H9 (cell line): ENCODE measurements around the gene IKZF1. TPM values are rescaled to one million over a fixed set of nuclear protein-coding genes. Genes with fewer than 3 reads are reported as not detected.

Experiments used
- DNase-seq: peaks from one replicate; pipeline ENCODE4 v3.0.0-alpha.2; 2017
- H2AFZ ChIP-seq: one replicate; pipeline ENCODE4 v1.6.1; 2013; ENCODE audit warnings: mild to moderate bottlenecking, low read length, control low read depth, moderate library complexity
- H2AK5ac ChIP-seq: 2 replicates; pipeline ENCODE4 v1.6.1; 2013; ENCODE audit warnings: low read length, control low read depth, mixed read lengths; ENCODE audit not compliant: insufficient read length
- H2BK120ac ChIP-seq: one replicate; pipeline ENCODE4 v1.6.1; 2013; ENCODE audit warnings: low read depth, mild to moderate bottlenecking, low read length, control low read depth, inconsistent platforms; ENCODE audit not compliant: poor library complexity, severe bottlenecking
- H2BK12ac ChIP-seq: 2 replicates; pipeline ENCODE4 v1.6.1; 2013; ENCODE audit warnings: low read length, control low read depth, mixed read lengths, low read depth; ENCODE audit not compliant: insufficient read length
- H2BK15ac ChIP-seq: 2 replicates; pipeline ENCODE4 v1.6.1; 2013; ENCODE audit warnings: low read depth, low read length, control low read depth
- H2BK20ac ChIP-seq: one replicate; pipeline ENCODE4 v1.6.1; 2013; ENCODE audit warnings: low read depth, mild to moderate bottlenecking, low read length, control low read depth, inconsistent platforms; ENCODE audit not compliant: poor library complexity, severe bottlenecking
- H2BK5ac ChIP-seq: 2 replicates; pipeline ENCODE4 v1.6.1; 2013; ENCODE audit warnings: low read length, control low read depth, mixed read lengths; ENCODE audit not compliant: insufficient read length
- H3K14ac ChIP-seq: 2 replicates; pipeline ENCODE4 v1.6.1; 2013; ENCODE audit warnings: low read length, control low read depth; ENCODE audit not compliant: insufficient read depth
- H3K18ac ChIP-seq: 2 replicates; pipeline ENCODE4 v1.6.1; 2013; ENCODE audit warnings: low read depth, mild to moderate bottlenecking, mixed read lengths, low read length, control low read depth; ENCODE audit not compliant: insufficient read length
- H3K23ac ChIP-seq: 2 replicates; pipeline ENCODE4 v1.6.1; 2013; ENCODE audit warnings: low read length, control low read depth, mixed read lengths, low read depth; ENCODE audit not compliant: insufficient read length
- H3K23me2 ChIP-seq: 2 replicates; pipeline ENCODE4 v1.6.1; 2013; ENCODE audit warnings: low read depth, mild to moderate bottlenecking, mixed read lengths, low read length, control low read depth; ENCODE audit not compliant: insufficient read length, poor library complexity, severe bottlenecking
- H3K27ac ChIP-seq: 2 replicates; pipeline ENCODE4 v1.5.1; 2013; ENCODE audit warnings: low read length, control low read depth, mixed read lengths, low read depth; ENCODE audit not compliant: insufficient read length
- H3K27me3 ChIP-seq: 2 replicates; pipeline ENCODE4 v1.6.1; 2013; ENCODE audit warnings: low read length, control low read depth, inconsistent platforms; ENCODE audit not compliant: insufficient read depth
- H3K4ac ChIP-seq: 2 replicates; pipeline ENCODE4 v1.6.1; 2013; ENCODE audit warnings: low read depth, mild to moderate bottlenecking, control low read depth, inconsistent platforms, low read length, moderate library complexity
- H3K4me1 ChIP-seq: 2 replicates; pipeline ENCODE4 v1.6.1; 2013; ENCODE audit warnings: low read length, control low read depth, inconsistent platforms; ENCODE audit not compliant: insufficient read depth
- H3K4me2 ChIP-seq: 2 replicates; pipeline ENCODE4 v1.6.1; 2013; ENCODE audit warnings: low read length, control low read depth, mixed read lengths; ENCODE audit not compliant: insufficient read length, insufficient read depth
- H3K56ac ChIP-seq: 2 replicates; pipeline ENCODE4 v1.6.1; 2013; ENCODE audit warnings: low read depth, mild to moderate bottlenecking, mixed read lengths, low read length, control low read depth; ENCODE audit not compliant: insufficient read length
- H3K79me1 ChIP-seq: 2 replicates; pipeline ENCODE4 v1.6.1; 2013; ENCODE audit warnings: low read depth, mild to moderate bottlenecking, moderate library complexity, low read length, control low read depth, inconsistent platforms; ENCODE audit not compliant: insufficient read depth, poor library complexity, severe bottlenecking
- H3K79me2 ChIP-seq: 2 replicates; pipeline ENCODE4 v1.6.1; 2013; ENCODE audit warnings: low read length, control low read depth, inconsistent platforms; ENCODE audit not compliant: insufficient read depth
- H3K9ac ChIP-seq: 2 replicates; pipeline ENCODE4 v1.6.1; 2013; ENCODE audit warnings: low read length, control low read depth, mixed read lengths; ENCODE audit not compliant: insufficient read length; ENCODE audit errors: extremely low read depth
- H3K9me3 ChIP-seq: one replicate; pipeline ENCODE4 v1.6.1; 2013; ENCODE audit warnings: low read depth, low read length, inconsistent platforms; ENCODE audit not compliant: control insufficient read depth
- H3T11ph ChIP-seq: one replicate; pipeline ENCODE4 v1.6.1; 2013; ENCODE audit warnings: mild to moderate bottlenecking, low read length, control low read depth, inconsistent platforms
- H4K20me1 ChIP-seq: one replicate; pipeline ENCODE4 v1.6.1; 2013; ENCODE audit not compliant: control insufficient read depth, insufficient read length, insufficient read depth
- H4K5ac ChIP-seq: 2 replicates; pipeline ENCODE4 v1.6.1; 2013; ENCODE audit warnings: low read depth, mild to moderate bottlenecking, mixed read lengths, low read length, control low read depth; ENCODE audit not compliant: insufficient read length
- H4K8ac ChIP-seq: replicated peaks from 2 replicates; pipeline ENCODE4 v1.6.1; 2013; ENCODE audit warnings: low read length, control low read depth, mixed read lengths, low read depth; ENCODE audit not compliant: insufficient read length
- H4K91ac ChIP-seq: 2 replicates; pipeline ENCODE4 v1.6.1; 2013; ENCODE audit warnings: low read depth, mild to moderate bottlenecking, moderate library complexity, mixed read lengths, low read length, control low read depth; ENCODE audit not compliant: insufficient read length
- H3K27ac Mint-ChIP-seq, 3 experiments: 2 replicates in 2 of 3; 3 replicates in 1 of 3; pipeline ENCODE4 v1.8.0; 2020 to 2021; ENCODE audit warnings: mixed read lengths in 3 of 3, mild to moderate bottlenecking in 1 of 3, moderate library complexity in 1 of 3
- H3K27me3 Mint-ChIP-seq: 2 replicates; pipeline ENCODE4 v1.8.0; 2021; ENCODE audit warnings: low read depth, mild to moderate bottlenecking, moderate library complexity, mixed read lengths
- H3K36me3 Mint-ChIP-seq, 3 experiments: 2 replicates in 2 of 3; 3 replicates in 1 of 3; pipeline ENCODE4 v1.8.0; 2020 to 2021; ENCODE audit warnings: low read depth in 3 of 3, mixed read lengths in 3 of 3; ENCODE audit not compliant: insufficient read depth in 1 of 3
- H3K4me1 Mint-ChIP-seq, 2 experiments: 2 replicates each; pipeline ENCODE4 v1.8.0; 2020; ENCODE audit warnings: mixed read lengths in 2 of 2
- H3K4me3 Mint-ChIP-seq, 2 experiments: 2 replicates in 1 of 2; 3 replicates in 1 of 2; pipeline ENCODE4 v1.8.0; 2020 to 2021; ENCODE audit warnings: mild to moderate bottlenecking in 2 of 2, mixed read lengths in 2 of 2, moderate library complexity in 1 of 2
- H3K9me3 Mint-ChIP-seq, 2 experiments: 2 replicates in 1 of 2; 3 replicates in 1 of 2; pipeline ENCODE4 v1.8.0; 2020; ENCODE audit warnings: mild to moderate bottlenecking in 2 of 2, mixed read lengths in 2 of 2, moderate library complexity in 1 of 2
- WGBS: extraction: QIAGEN DNeasy Blood & Tissue Kit; methylation state at CpG from one replicate; pipeline ENCODE4 v1.1.7; 2013; ENCODE audit warnings: missing lambda C conversion rate, low lambda C conversion rate, mixed read lengths; ENCODE audit not compliant: insufficient read length; ENCODE audit errors: extremely low coverage; 5-methylcytosine and 5-hydroxymethylcytosine counted together
- total RNA-seq: library from RNA; stranded (reverse); gene quantifications from 2 replicates; pipeline ENCODE4 v1.2.1, GENCODE V29; 2021
- TF ChIP-seq, protein P1 (sequence below): fragments of 200-600 bp; sonication (generic); conservative IDR thresholded peaks from 3 replicates; pipeline ENCODE4 v1.8.0; 2021; ENCODE audit warnings: antibody characterized with exemption, mild to moderate bottlenecking

The IKZF1 gene
- total RNA-seq, 1 experiment from 2014 or later = 0.98 TPM

DNA sequence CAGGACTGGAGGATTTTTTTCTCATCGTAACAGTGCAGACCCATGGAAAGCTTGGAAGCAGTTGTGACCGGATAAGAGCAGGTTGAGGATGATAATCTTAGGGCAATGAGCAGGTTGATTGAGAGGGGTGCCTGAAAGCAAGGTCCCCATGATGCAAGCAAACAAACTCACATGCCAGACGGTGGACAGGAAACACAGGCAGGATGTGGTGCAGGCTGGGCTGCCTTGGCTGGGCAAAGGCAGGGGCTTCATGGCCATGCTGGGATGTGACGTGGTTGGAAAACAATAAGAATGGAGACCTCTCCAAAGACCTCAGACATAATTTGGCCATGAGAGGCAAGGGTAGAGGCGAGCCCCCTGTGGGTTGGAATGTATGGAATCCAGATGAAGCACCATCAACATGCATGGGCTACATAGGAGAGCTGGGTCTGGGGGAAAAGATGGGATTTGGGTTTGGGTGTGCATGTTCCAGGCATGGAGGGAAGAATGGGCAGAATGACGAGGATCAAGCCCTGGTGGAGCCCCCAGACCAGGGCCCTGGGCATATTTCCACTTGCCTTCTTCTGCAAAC lies 58.3 kb downstream of the IKZF1 start:
- no peak overlapping the region for H3T11ph ChIP-seq
- Mint-ChIP-seq H3K4me3 (no peak overlapping the region), H3K36me3 (no peaks in the 10 kb centered on the region), H3K4me1 (peaks cover 7 to 8% of the 10 kb centered on the region in 2 experiments; a peak in 2 of 4 replicates), H3K27ac (peak overlapping the region in 1 of 3 experiments; percentile 71; a peak in 1 of 7 replicates), H3K9me3 (no peaks in the 10 kb centered on the region), H3K27me3 (peaks cover 4% of the 10 kb centered on the region)
- H3K23ac ChIP-seq = no peak overlapping the region
- H2AK5ac ChIP-seq = no peak overlapping the region
- no CpG with 5 or more reads among the region's 6 CpGs for WGBS
- no peaks in the 10 kb centered on the region for H3K9me3 ChIP-seq
- H3K79me2 ChIP-seq = no peaks in the 10 kb centered on the region
- H4K91ac ChIP-seq = no peak overlapping the region
- no peak overlapping the region for H4K8ac ChIP-seq
- no peaks in the 10 kb centered on the region for H3K23me2 ChIP-seq
- DNase-seq = no peak
- H2BK120ac ChIP-seq = no peak overlapping the region
- no peak overlapping the region for H3K27ac ChIP-seq
- H3K27me3 ChIP-seq = no peaks in the 10 kb centered on the region
- no peak overlapping the region for H3K4ac ChIP-seq
- no peak overlapping the region for H2BK5ac ChIP-seq
- no peak overlapping the region for H2BK15ac ChIP-seq
- H2BK20ac ChIP-seq = no peak overlapping the region
- no peaks in the 10 kb centered on the region for H3K79me1 ChIP-seq
- no peaks in the 10 kb centered on the region for H4K20me1 ChIP-seq
- H3K14ac ChIP-seq = no peak overlapping the region
- no peak overlapping the region for H3K56ac ChIP-seq
- H3K4me2 ChIP-seq = no peak overlapping the region
- no peak overlapping the region for H4K5ac ChIP-seq
- H3K18ac ChIP-seq = no peak overlapping the region
- H3K9ac ChIP-seq = no peak overlapping the region
- no peaks in the 10 kb centered on the region for H3K4me1 ChIP-seq
- H2AFZ ChIP-seq = no peak overlapping the region
- TF ChIP-seq, protein P1, sequence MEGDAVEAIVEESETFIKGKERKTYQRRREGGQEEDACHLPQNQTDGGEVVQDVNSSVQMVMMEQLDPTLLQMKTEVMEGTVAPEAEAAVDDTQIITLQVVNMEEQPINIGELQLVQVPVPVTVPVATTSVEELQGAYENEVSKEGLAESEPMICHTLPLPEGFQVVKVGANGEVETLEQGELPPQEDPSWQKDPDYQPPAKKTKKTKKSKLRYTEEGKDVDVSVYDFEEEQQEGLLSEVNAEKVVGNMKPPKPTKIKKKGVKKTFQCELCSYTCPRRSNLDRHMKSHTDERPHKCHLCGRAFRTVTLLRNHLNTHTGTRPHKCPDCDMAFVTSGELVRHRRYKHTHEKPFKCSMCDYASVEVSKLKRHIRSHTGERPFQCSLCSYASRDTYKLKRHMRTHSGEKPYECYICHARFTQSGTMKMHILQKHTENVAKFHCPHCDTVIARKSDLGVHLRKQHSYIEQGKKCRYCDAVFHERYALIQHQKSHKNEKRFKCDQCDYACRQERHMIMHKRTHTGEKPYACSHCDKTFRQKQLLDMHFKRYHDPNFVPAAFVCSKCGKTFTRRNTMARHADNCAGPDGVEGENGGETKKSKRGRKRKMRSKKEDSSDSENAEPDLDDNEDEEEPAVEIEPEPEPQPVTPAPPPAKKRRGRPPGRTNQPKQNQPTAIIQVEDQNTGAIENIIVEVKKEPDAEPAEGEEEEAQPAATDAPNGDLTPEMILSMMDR = no peak
- H2BK12ac ChIP-seq = no peak overlapping the region
